ENCODE results near the gene OPCML.

OPCML gene

DNA sequence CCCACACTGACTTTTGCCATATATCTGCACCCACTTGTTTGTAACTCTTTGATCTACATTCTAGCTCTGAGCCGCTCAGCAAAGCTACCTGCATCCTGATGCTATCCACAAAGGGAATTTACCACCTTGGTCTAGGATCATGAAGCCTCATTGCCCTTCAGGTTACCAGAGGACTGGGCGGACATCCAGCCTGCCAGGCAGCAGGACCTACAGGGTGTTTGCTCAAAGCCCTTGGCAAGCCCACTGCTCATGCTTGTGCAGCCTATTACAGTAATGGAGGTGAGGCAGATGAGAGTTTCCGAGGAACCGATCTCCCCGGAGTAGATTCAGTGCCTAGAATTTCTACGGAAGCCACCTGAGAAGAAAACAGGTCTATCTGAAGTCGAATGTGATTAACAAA, 417.2 kb downstream of the OPCML start:
- H3K9me3 Mint-ChIP-seq = no peaks in the 10 kb centered on the region
- no peaks in the 10 kb centered on the region for H3K4me1 Mint-ChIP-seq (ENCODE audit: low read depth)
- no peak overlapping the region for H3K4me3 Mint-ChIP-seq
- intact Hi-C loops (cut with micrococcal nuclease) = no loop called here
- no peak overlapping the region for H3K27ac Mint-ChIP-seq
- H3K36me3 Mint-ChIP-seq (ENCODE audit: low read depth) = no peaks in the 10 kb centered on the region
- H3K27me3 Mint-ChIP-seq = peaks cover 2% of the 10 kb centered on the region

DNA sequence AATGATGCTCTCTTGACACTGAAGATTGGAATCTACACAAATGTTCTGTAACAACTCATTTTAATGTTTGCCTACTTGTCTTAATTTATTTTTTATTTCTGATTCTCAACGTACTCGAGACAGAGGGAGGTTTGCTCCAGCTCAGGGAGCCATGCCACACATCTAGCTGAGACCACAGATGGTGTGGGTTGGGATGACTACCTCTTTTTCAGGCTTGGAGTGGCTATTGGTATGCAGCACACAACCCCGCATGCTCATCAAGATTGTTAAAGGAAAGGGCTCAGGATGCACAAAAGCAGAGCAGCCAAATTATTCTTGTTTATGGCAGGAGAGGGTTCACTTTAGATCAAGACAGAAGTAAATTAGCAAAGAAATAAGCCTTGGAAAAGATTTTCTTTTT, 424.5 kb downstream of the OPCML start:
- Mint-ChIP-seq H3K27me3 (no peaks in the 10 kb centered on the region), H3K27ac (no peak overlapping the region), H3K4me3 (no peak overlapping the region), H3K4me1 (ENCODE audit: low read depth) (no peaks in the 10 kb centered on the region), H3K36me3 (ENCODE audit: low read depth) (no peaks in the 10 kb centered on the region), H3K9me3 (peaks cover 8% of the 10 kb centered on the region)
- intact Hi-C loops (cut with micrococcal nuclease) = no loop called here

DNA sequence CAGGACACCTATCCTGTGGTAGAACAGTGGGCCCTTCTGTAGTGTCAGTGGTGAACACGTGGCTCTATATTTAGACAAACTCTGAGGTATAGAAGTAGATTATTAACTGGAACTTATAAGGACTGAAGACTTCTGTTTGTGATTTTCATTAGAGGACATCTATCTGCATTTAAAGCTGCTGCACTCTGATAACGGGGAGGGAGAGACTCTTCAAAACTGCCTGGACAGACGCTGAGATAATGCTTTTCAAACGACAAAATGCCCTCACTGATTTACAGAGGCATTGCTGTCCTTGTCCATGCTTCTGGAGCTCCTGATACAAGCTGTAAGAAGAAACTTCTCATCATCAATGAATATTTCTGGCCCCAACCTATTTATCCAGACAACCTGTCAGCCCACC, 425.2 kb downstream of the OPCML start:
- H3K4me1 Mint-ChIP-seq (ENCODE audit: low read depth) = no peaks in the 10 kb centered on the region
- no peak overlapping the region for H3K4me3 Mint-ChIP-seq
- H3K27ac Mint-ChIP-seq = no peak overlapping the region
- H3K27me3 Mint-ChIP-seq = no peaks in the 10 kb centered on the region
- intact Hi-C loops (cut with micrococcal nuclease) = no loop called here
- H3K36me3 Mint-ChIP-seq (ENCODE audit: low read depth) = no peaks in the 10 kb centered on the region
- peaks cover 8% of the 10 kb centered on the region for H3K9me3 Mint-ChIP-seq

DNA sequence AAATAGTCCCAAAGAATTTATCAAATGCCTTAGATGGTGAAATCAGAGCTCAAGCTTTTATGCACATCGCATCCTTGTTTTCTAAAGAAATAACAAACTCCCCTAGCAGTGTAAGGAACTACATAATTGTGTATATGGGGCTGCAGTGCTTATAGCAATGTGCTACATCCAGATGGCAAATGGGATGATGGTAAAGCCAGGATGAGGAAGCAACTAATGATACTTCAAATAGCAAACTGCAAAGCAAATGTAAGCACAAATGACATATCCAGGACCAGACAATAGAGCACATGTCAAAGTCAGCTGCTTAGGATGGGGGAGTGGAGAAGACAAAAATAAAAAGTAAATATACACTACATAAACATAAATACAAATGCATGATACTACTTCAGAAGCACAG, 425.9 kb downstream of the OPCML start:
- no peaks in the 10 kb centered on the region for H3K4me1 Mint-ChIP-seq (ENCODE audit: low read depth)
- intact Hi-C loops (cut with micrococcal nuclease) = no loop called here
- H3K36me3 Mint-ChIP-seq (ENCODE audit: low read depth) = no peaks in the 10 kb centered on the region
- no peak overlapping the region for H3K27ac Mint-ChIP-seq
- no peak overlapping the region for H3K4me3 Mint-ChIP-seq
- no peaks in the 10 kb centered on the region for H3K27me3 Mint-ChIP-seq
- H3K9me3 Mint-ChIP-seq = peaks cover 8% of the 10 kb centered on the region

DNA sequence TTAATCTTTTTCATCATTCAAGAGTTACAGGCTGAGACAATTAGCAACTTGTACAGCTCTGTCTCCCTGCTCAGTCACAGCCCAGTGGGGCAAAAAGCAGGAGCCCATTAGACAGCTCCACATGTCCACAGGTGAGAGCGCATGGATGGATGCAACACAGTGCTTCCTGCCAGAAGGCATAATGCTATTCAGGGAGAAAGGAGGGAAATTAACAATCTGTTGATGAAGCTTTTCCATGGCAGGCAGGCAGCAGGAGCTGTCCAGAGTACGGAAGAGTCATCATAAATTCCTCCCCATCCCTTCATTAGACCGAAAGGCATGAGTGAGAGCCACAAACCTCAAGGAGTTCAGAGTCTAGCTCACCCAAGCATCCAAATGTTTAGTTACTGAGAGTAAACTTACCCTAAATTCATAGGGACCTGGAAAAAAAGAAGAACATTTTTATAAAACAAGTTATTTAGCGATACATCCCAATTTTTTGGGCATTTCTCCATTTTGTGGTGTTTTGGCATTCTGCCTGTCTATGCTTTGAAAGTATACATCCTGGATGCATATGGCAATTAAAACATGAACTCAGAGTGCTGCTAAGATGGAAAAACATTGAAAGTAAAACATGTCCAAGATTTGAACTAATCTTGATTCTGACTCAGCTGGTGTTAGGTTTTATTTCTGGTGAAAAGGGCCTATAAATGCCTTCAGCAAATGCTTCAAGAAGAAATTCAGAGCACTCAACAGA, 428.1 kb downstream of the OPCML start:
- intact Hi-C loops (cut with micrococcal nuclease) = no loop called here
- Mint-ChIP-seq H3K4me1 (ENCODE audit: low read depth) (no peaks in the 10 kb centered on the region), H3K4me3 (no peak overlapping the region), H3K36me3 (ENCODE audit: low read depth) (no peaks in the 10 kb centered on the region), H3K9me3 (peaks cover 3% of the 10 kb centered on the region), H3K27ac (no peak overlapping the region), H3K27me3 (no peaks in the 10 kb centered on the region)

DNA sequence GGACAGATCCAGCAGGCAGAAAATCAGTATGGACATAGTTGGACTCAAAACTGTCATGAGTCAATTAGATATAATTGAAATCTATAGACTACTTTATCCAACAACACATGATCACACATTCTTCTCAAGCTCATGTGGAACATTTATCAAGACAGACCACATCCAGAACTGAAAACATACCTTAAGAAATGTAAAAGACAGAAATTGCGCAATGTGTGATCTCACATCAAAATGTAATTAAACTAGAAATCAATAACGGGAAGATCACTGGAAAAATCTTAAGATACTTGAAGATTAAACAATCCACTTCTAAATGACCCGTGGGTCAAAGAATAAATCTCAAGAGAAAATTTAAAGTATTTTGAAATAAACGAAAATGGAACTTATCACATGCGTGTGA, 435.3 kb downstream of the OPCML start:
- intact Hi-C loops (cut with micrococcal nuclease) = no loop called here
- no peaks in the 10 kb centered on the region for H3K36me3 Mint-ChIP-seq (ENCODE audit: low read depth)

DNA sequence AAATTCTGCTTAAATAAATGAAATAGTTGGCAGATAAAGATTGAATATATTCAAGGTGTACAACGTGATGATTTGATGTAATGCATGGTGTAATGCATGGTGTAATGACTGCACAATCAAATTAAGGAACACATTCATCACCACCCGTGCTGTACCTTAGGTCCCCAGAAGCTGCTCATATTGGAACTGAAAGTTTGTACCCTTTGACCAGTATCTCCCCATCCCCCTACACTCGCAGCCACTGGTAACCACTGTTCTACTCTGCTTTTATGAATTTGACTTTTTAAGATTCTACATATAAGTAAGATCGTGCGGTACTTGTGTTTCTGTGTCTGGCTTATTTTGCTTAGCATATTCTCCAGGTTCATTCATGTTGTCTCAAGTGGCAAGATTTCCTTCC, 445.8 kb downstream of the OPCML start:
- H3K4me3 Mint-ChIP-seq = no peak overlapping the region
- H3K36me3 Mint-ChIP-seq (ENCODE audit: low read depth) = no peaks in the 10 kb centered on the region
- H3K27ac Mint-ChIP-seq = no peak overlapping the region
- peaks cover 35% of the 10 kb centered on the region for H3K27me3 Mint-ChIP-seq
- no peaks in the 10 kb centered on the region for H3K9me3 Mint-ChIP-seq
- intact Hi-C loops (cut with micrococcal nuclease) = loop anchor here (10.0 kb wide), 1 partner anchor 78 kb away; no protein-coding TSS in a partner anchor
- peaks cover 6% of the 10 kb centered on the region for H3K4me1 Mint-ChIP-seq (ENCODE audit: low read depth)

More for the DNA sequence above, 435.3 kb downstream of the OPCML start:
- Mint-ChIP-seq H3K4me1 (ENCODE audit: low read depth) (no peaks in the 10 kb centered on the region), H3K27ac (no peak overlapping the region), H3K4me3 (no peak overlapping the region), H3K27me3 (peaks cover 2% of the 10 kb centered on the region), H3K9me3 (peaks cover 7% of the 10 kb centered on the region)

DNA sequence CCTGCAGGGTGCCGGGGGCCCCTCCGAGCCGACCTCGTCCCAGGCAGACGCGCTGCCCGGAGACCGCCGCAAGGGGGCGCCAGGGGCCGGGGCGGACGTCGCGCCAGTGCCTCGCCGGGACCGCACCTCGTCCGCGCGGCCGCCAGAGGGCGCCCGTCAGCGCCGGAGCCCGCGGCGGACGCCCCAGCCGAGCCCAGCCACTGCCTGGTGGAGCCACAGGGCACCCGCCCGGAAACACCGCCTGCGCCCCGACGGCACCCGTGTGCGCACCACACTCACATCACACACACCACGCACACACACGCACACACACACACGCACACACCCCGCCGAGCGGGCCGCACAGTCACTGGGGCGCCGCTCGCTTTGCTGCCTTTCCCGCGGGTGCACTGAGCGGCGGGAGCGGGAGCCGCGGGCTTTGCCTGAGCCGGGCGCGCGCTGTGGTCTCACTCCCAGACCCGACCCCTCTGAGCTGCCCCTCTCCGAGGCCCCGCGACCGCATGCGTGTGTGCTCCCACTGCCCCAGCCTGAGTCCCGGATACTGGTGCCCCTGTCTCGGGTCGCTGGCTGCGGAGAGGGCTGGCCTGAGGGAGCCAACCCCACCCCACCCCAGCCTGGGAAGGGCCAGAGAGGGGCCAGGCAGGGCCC, 449.3 kb downstream of the OPCML start:
- H3K4me3 Mint-ChIP-seq = peak overlapping the region; percentile 78
- H3K36me3 Mint-ChIP-seq (ENCODE audit: low read depth) = no peaks in the 10 kb centered on the region
- H3K9me3 Mint-ChIP-seq = no peaks in the 10 kb centered on the region
- peaks cover 47% of the 10 kb centered on the region for H3K27me3 Mint-ChIP-seq
- H3K4me1 Mint-ChIP-seq (ENCODE audit: low read depth) = peaks cover 6% of the 10 kb centered on the region
- no peak overlapping the region for H3K27ac Mint-ChIP-seq
- intact Hi-C loops (cut with micrococcal nuclease) = loop anchor here (10.0 kb wide), 1 partner anchor 82 kb away; no protein-coding TSS in a partner anchor

DNA sequence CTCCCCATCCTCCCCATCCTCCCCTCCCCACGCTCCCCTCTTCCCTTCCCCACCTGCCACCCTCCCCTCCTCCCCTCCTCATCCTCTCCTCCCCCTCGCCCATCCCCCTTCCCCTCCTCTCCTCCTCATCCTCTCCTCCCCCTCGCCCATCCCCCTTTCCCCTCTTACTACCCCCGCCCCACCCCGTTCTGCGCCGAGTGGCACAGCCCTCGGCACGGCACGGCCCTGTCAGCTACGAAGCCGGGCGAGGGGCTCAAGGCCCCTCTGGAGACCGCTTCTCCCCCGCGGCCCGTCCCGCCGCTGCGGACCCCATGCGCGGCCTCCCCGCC, 449.9 kb downstream of the OPCML start:
- Mint-ChIP-seq H3K9me3 (no peaks in the 10 kb centered on the region), H3K27me3 (peaks cover 49% of the 10 kb centered on the region), H3K4me3 (no peak overlapping the region), H3K4me1 (ENCODE audit: low read depth) (peaks cover 6% of the 10 kb centered on the region), H3K36me3 (ENCODE audit: low read depth) (no peaks in the 10 kb centered on the region), H3K27ac (no peak overlapping the region)
- intact Hi-C loops (cut with micrococcal nuclease) = loop anchor here (10.0 kb wide), 1 partner anchor 82 kb away; no protein-coding TSS in a partner anchor

DNA sequence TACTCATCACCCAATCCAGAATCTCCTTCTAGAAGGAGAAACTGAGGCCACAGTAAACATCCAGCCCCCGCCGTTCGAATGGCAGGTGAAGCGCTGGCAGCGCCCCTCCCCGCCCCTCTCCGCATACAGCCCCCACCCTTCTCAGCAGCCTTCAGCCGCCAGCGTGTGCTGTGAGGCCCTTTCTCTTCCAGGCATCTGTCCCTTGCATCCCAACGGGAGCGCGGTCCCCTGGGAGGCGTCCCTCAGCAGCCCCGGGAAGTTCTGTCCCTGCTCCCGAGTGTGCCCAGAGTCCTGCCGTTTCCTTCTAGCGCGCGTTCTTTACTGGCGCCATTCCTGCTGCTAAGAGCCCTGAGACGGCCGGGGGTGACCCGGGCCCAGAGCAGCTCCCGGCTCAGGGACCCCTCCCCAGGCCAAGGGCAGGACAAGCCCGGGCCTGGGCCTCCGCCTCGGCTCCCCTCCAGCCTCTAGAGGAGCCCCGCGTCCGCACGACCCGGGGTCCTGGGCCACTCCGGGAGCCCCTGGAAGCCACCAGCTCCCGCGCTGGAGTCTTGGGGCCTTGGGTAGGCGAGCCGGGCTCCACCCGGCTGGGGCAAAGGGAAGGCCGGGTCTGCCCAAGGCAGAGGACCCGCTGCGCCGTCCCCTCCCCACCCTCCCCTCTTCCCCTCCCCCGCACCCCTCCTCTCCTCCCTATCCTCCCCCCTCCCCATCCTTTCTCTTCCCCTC, 450.4 kb downstream of the OPCML start:
- H3K4me1 Mint-ChIP-seq (ENCODE audit: low read depth) = peaks cover 6% of the 10 kb centered on the region
- no peak overlapping the region for H3K4me3 Mint-ChIP-seq
- no peaks in the 10 kb centered on the region for H3K36me3 Mint-ChIP-seq (ENCODE audit: low read depth)
- H3K27ac Mint-ChIP-seq = no peak overlapping the region
- H3K27me3 Mint-ChIP-seq = peaks cover 51% of the 10 kb centered on the region
- H3K9me3 Mint-ChIP-seq = no peaks in the 10 kb centered on the region
- intact Hi-C loops (cut with micrococcal nuclease) = loop anchor here (10.0 kb wide), 1 partner anchor 83 kb away; no protein-coding TSS in a partner anchor

DNA sequence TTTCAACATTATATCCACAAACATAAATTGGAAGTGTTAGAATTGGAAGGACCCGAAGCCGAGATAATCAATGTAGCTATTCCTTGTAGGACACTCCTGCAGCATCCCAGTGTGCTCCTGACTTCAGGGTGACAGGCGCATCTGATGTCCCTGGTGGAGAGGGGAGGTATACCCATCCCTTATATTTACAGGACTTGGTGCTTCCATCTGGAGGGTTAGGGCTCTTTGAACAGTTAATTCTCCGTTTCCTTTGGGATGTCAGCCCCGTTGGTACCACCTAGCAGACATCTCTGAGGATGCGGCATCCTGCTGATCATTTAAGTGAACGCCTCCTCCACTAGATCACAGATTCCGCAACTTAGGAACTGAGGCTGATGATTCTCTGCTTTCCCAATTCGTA, 451.3 kb downstream of the OPCML start:
- no peaks in the 10 kb centered on the region for H3K36me3 Mint-ChIP-seq (ENCODE audit: low read depth)

DNA sequence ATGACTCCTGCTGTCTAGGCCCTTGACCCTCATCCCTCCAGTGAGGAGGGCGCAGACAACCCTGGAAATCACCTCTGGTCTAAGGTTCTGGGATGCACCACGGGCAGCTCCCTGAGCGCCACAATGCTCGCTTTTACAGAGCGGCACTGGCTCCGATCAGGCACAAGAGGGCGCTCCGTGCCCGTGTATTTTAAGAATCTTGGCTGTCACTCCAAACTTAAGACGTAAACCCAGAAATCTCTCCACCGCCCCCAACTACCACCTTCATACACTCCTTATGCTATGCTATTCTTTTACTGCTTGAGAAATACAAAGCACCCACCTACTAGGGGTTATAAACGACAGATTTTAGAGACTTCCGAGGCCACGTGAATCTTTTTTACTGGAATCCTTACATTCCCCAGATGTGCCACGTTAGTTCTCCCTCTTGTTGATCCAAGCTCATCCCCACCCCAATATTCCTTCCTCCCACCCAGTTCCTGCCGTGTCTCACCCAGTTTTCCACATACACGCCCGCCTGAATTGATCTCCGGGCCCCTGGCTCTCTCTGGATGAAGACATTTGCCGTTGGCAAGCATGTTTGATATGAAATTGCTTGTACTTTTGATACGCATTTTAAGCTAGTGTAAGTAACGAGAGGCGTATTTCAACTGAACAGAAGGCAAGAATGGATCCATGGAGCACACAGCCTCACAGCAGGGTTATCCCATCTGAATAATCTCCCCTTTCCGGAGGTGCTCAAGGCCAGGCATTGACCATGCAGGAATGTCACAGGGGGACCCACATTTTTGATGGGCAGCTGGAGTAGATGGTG, 453.5 kb downstream of the OPCML start:
- no peaks in the 10 kb centered on the region for H3K9me3 Mint-ChIP-seq
- H3K27me3 Mint-ChIP-seq = peaks cover 30% of the 10 kb centered on the region
- H3K4me3 Mint-ChIP-seq = no peak overlapping the region
- intact Hi-C loops (cut with micrococcal nuclease) = no loop called here
- H3K27ac Mint-ChIP-seq = no peak overlapping the region
- peaks cover 6% of the 10 kb centered on the region for H3K4me1 Mint-ChIP-seq (ENCODE audit: low read depth)
- no peaks in the 10 kb centered on the region for H3K36me3 Mint-ChIP-seq (ENCODE audit: low read depth)

More for the DNA sequence above, 451.3 kb downstream of the OPCML start:
- H3K4me3 Mint-ChIP-seq = no peak overlapping the region
- intact Hi-C loops (cut with micrococcal nuclease) = loop anchor here (10.0 kb wide), 1 partner anchor 84 kb away; no protein-coding TSS in a partner anchor
- no peaks in the 10 kb centered on the region for H3K9me3 Mint-ChIP-seq
- peaks cover 46% of the 10 kb centered on the region for H3K27me3 Mint-ChIP-seq
- peaks cover 6% of the 10 kb centered on the region for H3K4me1 Mint-ChIP-seq (ENCODE audit: low read depth)
- no peak overlapping the region for H3K27ac Mint-ChIP-seq

DNA sequence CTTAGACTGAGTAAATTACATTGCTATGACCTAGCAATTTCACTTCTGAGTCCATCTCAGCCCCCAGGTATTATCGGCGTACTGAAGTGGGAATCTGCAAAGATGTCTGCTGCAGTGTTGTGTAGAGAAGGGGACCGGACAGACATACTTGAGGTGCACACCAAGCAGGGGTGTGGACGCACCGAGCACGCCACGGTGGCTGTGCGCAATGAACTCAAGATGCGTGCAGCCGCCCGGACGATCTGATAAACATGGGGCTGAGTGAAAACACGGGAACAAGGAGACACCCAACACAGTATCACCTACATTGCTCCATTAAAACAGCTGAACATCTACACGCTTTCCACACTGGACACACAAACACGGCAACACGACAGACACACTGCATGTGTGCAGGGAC, 454.3 kb downstream of the OPCML start:
- H3K36me3 Mint-ChIP-seq (ENCODE audit: low read depth) = no peaks in the 10 kb centered on the region
- H3K4me1 Mint-ChIP-seq (ENCODE audit: low read depth) = peaks cover 3% of the 10 kb centered on the region
- intact Hi-C loops (cut with micrococcal nuclease) = no loop called here
- no peak overlapping the region for H3K27ac Mint-ChIP-seq
- peaks cover 22% of the 10 kb centered on the region for H3K27me3 Mint-ChIP-seq
- H3K4me3 Mint-ChIP-seq = no peak overlapping the region
- no peaks in the 10 kb centered on the region for H3K9me3 Mint-ChIP-seq

Measured in dendritic cell treated with granulocyte-macrophage colony-stimulating factor and Interleukin-4, amounts not matched to agents 40 ng/mL and 50 ng/mL, for 4 days (primary cell).